ENCODE data around the gene FMO3. TPM values are rescaled to one million over a fixed set of nuclear protein-coding genes. Genes with fewer than 3 reads are reported as not detected.

The FMO3 gene
- total RNA-seq, 4 donors from 2014 or later, result 2.3 to 5.5 (median 4.3) TPM

DNA sequence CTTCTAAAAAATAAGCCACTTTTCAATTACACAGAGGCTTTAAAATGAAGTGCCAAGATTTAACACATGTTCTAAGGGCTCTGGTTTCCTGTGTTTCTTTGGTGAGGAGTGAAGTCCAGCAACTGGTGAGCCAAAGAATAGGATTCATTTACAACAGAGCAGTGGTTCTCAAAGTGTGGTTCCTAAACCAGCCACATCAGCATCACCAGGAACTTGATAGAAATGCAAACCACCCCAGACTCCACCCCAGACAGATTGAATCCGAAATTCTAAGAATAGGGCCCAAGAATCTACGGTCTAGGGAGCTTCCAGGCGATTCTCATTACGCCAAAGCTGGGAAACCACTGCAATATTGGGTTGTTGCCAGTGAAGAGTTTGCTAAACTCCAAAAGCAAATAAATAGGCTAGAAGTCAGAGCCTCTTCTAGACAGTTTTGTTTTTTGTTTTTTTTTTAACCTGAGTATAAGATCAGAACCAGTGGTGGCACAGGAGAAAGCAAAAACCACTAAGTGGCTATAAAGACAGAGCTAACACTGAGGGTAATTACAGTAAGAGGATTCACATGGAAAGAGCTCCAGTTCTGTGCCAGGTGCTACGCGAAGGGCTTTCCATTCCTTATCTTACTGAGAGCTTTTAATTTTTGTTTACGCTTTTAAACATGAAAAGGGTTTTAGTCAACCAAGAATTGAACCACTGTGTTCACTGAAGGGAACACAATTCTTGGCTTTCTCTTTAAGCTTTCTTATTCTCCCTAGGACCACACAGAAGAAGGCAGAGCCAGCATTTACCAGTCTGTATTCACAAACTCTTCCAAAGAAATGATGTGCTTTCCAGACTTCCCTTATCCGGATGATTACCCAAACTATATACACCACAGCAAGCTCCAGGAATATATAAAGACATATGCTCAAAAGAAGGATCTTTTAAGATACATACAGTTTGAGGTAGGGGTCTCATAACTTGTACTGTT, 52.0 kb downstream of the FMO3 start:
- peak; percentile 56 for ATAC-seq
- peaks cover 14 to 55% (median 26%) of the 10 kb centered on the region in 3 donors for H3K4me1 ChIP-seq

DNA sequence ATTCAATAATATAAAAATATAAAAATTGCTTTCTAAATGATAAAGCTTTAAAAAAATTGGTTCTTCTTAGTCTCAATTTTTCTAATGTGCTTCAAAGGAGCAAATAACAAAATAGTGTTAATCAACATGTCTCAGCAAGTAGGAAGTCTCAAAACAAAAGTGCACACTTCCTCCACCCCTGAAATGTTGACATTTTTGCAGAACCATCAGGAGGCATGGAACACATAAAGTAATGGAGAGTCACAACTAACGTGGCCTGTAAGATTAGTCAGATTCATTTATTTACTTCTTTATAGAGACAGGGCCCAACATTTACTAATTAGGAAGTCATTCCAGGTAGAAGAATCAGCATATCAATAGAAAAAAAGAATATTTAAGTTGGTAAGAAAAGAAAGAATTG, 59.5 kb downstream of the FMO3 start:
- no peak for ATAC-seq
- 50 to 53% methylated on average over 1 of the region's 1 CpG for WGBS, 2 donors (ENCODE audit: low coverage in 1 of 2)
- Histone ChIP-seq H3K27ac (no peak overlapping the region), H3K36me3 (no peaks in the 10 kb centered on the region), H3K4me1 (no peaks in the 10 kb centered on the region), H3K4me3 (no peak overlapping the region), H3K27me3 (no peaks in the 10 kb centered on the region), H3K9me3 (no peaks in the 10 kb centered on the region)
- TF ChIP-seq EP300 (IDR thresholded peaks at IDR 0.05) (no peak), POLR2A (IDR thresholded peaks at IDR 0.05) (no peak), CTCF (IDR thresholded peaks at IDR 0.05) (no peak), POLR2AphosphoS5 (IDR thresholded peaks at IDR 0.05) (no peak)

More for the DNA sequence above, 52.0 kb downstream of the FMO3 start:
- H3K36me3 ChIP-seq, result no peaks in the 10 kb centered on the region
- H3K9me3 ChIP-seq, result no peaks in the 10 kb centered on the region
- 40 to 50% methylated on average over 8 of the region's 8 CpGs for WGBS, 2 donors (ENCODE audit: low coverage in 1 of 2)
- no peaks in the 10 kb centered on the region for H3K27me3 ChIP-seq
- H3K4me3 ChIP-seq, result no peak overlapping the region
- peak in 2 of 4 experiments; percentile 17 to 24 for TF ChIP-seq CTCF (IDR thresholded peaks at IDR 0.05)
- TF ChIP-seq POLR2A (IDR thresholded peaks at IDR 0.05), result no peak
- peak overlapping the region; percentile 78 to 95 (median 82) for H3K27ac ChIP-seq

GRCh38 chr1:171152549-171152948, 61.8 kb downstream of the FMO3 start:
- no peaks in the 10 kb centered on the region for H3K36me3 ChIP-seq
- no peak overlapping the region for H3K4me3 ChIP-seq
- no peaks in the 10 kb centered on the region for H3K9me3 ChIP-seq
- TF ChIP-seq POLR2A (IDR thresholded peaks at IDR 0.05), result no peak
- no peak for TF ChIP-seq CTCF (IDR thresholded peaks at IDR 0.05)
- H3K27me3 ChIP-seq, result no peaks in the 10 kb centered on the region
- ATAC-seq, result no peak
- H3K4me1 ChIP-seq, result no peaks in the 10 kb centered on the region
- WGBS, 2 donors (ENCODE audit: low coverage in 1 of 2), result 59 to 66% methylated on average over 2 of the region's 2 CpGs
- no peak overlapping the region for H3K27ac ChIP-seq

DNA sequence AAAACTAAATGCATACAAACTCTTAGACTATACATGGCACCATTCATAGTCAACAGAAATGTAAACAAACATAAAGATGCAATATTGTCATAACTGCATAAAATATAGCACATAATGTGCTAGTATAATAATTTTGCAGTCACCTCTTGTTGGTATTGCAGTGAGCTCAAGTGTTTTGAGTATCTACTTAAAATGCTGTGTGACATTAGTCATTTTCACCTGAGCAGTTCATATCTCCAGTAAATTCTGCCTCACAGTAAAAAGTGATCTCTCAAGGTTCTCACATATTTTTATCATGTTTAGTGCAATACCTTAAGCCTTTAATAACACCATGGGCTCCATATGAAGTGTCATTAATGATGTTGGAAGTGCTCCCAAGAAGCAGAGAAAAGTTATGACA, 64.8 kb downstream of the FMO3 start:
- Histone ChIP-seq H3K4me1 (peaks cover 2 to 13% (median 5%) of the 10 kb centered on the region in 3 donors), H3K27ac (no peak overlapping the region), H3K27me3 (no peaks in the 10 kb centered on the region), H3K4me3 (no peak overlapping the region), H3K36me3 (no peaks in the 10 kb centered on the region), H3K9me3 (no peaks in the 10 kb centered on the region)
- TF ChIP-seq POLR2A (IDR thresholded peaks at IDR 0.05), result no peak
- TF ChIP-seq EP300 (IDR thresholded peaks at IDR 0.05), result no peak
- no peak for TF ChIP-seq CTCF (IDR thresholded peaks at IDR 0.05)
- TF ChIP-seq POLR2AphosphoS5 (IDR thresholded peaks at IDR 0.05), result no peak
- ATAC-seq, result no peak

DNA sequence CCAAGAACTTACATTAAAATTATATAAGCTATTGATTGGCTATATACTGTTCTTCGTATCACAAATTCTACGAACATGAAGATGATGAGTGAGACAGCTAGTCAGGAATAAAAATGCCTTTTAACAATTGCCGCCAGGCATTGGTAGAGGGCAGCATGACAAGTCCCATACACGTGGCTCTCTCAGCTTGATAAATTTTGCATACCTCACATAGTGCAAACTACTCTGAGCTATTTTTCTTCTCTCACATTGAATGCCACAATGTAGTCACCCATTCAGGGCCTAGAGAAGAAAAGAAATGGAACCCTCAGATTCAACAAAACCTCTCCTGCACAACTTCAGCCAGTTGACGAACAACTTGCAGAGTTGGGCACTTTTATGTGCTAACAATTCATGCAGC, 67.4 kb downstream of the FMO3 start:
- no peak for TF ChIP-seq POLR2AphosphoS5 (IDR thresholded peaks at IDR 0.05)
- no peak for TF ChIP-seq CTCF (IDR thresholded peaks at IDR 0.05)
- no peak for TF ChIP-seq POLR2A (IDR thresholded peaks at IDR 0.05)
- no peak for TF ChIP-seq EP300 (IDR thresholded peaks at IDR 0.05)
- no peaks in the 10 kb centered on the region for H3K36me3 ChIP-seq
- H3K4me3 ChIP-seq, result no peak overlapping the region
- no peaks in the 10 kb centered on the region for H3K27me3 ChIP-seq
- no peaks in the 10 kb centered on the region for H3K9me3 ChIP-seq
- no peak overlapping the region for H3K27ac ChIP-seq
- H3K4me1 ChIP-seq, result peaks cover 5 to 21% (median 7%) of the 10 kb centered on the region in 3 donors
- no peak for ATAC-seq
- 71 to 81% methylated on average over 4 to 5 of the region's 5 CpGs for WGBS, 2 donors (ENCODE audit: low coverage in 1 of 2)
